ENCODE data around the gene C20orf202.

The C20orf202 gene

GRCh38 chr20:1202762-1203504 is at the start of gene C20orf202:
Gene C20orf202, plus strand, starts transcription at chr20:1203454. Its CDS starts 132 bp downstream, at chr20:1203586.
- DNase-seq: no peak

DNA sequence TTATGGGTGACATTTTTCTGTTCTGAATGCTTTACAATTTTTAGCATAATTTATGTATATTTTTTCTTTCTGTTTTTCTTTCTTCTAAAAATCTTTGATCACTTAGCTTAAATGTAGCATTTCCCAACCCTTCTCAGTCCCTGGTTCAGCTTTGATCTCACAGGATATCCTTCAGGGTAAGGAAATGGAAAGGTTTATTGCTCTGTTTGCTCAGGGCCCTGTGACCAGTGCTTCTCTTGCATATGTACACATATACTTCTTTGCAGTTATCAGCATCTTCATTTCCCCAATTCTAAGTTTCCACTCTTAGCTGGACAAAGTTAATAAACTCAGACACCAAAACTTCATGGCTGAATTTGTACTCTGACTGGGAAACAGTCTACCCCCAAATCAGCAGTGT is 49.0 kb upstream of the C20orf202 start:
- no peak for DNase-seq

GRCh38 chr20:1154691-1155090 is 48.6 kb upstream of the C20orf202 start:
- no peak for DNase-seq

GRCh38 chr20:1155342-1155741 is 47.9 kb upstream of the C20orf202 start:
- DNase-seq: no peak

GRCh38 chr20:1160496-1160895 is 42.8 kb upstream of the C20orf202 start:
- DNase-seq: no peak

DNA sequence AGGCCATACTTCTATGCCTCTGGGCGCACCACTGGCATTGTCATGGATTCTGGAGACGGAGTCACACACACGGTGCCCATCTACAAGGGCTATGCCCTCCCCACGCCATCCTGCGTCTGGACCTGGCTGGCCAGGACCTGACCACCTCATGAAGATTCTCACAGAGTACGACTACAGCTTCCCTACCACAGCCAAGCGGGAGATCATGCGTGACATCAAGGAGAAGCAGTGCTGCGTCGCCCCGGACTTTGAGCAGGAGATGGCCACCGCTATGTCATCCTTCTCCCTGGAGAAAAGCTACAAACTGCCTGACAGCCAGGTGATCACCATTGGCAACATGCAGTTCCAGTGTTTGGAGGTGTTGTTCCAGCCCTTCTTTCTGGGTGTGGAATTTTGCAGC is 42.3 kb upstream of the C20orf202 start:
- no peak for DNase-seq

DNA sequence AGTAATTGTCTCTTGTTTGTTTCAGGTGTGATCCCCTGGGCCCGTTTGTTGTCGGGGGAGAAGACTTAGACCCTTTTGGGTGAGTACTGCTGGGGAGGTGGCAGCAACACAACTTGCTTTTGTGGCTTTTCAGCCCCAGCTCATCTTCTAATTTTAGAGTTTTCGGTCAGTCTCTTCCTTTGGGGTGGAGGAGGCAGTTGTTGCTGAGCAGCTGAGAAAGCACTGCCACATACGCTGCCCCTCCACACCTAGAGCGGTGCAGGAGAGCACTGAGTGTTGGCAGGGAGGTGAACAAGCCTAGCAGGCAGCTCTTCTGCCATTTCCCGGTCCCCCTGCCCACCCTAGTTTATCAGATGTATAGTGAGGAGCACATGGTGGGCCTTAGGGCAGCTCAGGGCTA is 40.1 kb upstream of the C20orf202 start:
- DNase-seq: no peak

- no peak for DNase-seq
These were observed 39.6 kb upstream of the C20orf202 start for GRCh38 chr20:1163653-1164052.

- DNase-seq: no peak
These were observed 38.4 kb upstream of the C20orf202 start for GRCh38 chr20:1164871-1165270.

- no peak for DNase-seq
These were observed 37.7 kb upstream of the C20orf202 start for GRCh38 chr20:1165521-1165920.

- no peak for DNase-seq
These were observed 37.3 kb upstream of the C20orf202 start for GRCh38 chr20:1165941-1166340.

GRCh38 chr20:1166948-1167720 is 36.1 kb upstream of the C20orf202 start:
- no peak for DNase-seq

DNA sequence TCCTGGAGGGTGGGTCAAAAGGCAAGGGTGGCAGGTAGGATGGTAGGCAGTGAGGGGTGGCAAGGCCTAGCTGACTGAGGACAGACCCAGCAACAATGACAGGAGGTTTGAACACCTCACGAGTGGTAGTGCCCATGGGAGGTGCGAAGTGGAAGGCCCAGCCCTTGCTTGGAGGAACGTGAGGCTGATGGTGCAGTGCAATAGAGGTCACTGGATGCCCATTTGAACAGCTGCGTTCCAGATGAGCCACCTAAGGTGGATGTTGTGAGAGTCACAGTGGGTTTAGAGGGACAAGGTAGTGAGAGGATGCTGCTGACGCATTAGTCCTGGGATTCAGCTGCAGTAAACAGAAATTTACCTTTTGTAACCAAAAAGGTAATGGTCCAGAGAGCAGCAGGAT is 34.0 kb upstream of the C20orf202 start:
- DNase-seq: no peak

GRCh38 chr20:1171461-1172093 is 31.7 kb upstream of the C20orf202 start:
- no peak for DNase-seq

GRCh38 chr20:1173698-1174097 is 29.6 kb upstream of the C20orf202 start:
- DNase-seq: no peak

DNA sequence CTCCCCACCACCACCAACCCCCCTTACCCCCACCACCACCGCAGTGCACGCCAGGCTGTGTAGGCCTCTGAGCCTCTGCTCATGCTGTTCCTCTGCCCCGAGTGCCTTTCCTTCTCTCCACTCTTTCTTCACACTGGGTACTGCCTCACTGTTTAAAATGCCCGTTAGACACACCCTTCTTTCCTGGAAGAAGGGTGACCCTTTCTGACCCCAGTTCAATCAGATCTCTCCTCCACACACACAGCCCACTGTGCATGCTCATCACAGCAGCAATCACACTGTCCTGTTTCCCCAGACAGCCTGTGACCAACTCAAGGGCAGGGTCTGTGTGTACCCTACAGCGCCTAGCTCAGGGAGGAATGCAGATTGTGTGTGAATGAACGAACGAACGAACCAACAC is 28.5 kb upstream of the C20orf202 start:
- DNase-seq: no peak

- DNase-seq: no peak
These were observed 25.6 kb upstream of the C20orf202 start for GRCh38 chr20:1177680-1178079.

DNA sequence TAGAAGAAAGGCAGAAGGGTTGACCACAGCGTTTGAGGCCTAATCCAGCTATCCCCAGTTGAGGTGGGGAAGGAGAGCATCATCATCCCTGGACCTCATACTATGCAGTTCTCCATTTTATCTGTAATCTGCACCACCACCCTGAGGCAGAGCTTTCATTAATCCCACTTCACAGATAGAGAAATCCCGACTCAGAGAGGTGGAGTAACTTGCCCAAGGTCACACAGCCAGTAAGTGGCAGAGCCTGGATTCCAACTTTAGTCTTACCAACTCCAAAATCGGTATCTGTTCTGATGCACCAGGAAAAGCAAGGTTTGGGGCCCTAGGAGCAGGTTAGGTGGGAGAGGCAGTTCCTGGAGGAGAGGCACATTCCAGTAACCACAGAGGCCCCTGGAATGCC is 25.2 kb upstream of the C20orf202 start:
- DNase-seq: no peak

GRCh38 chr20:1178623-1179022 is 24.6 kb upstream of the C20orf202 start:
- no peak for DNase-seq

- DNase-seq: no peak
These were observed 22.3 kb upstream of the C20orf202 start for GRCh38 chr20:1180949-1181348.

GRCh38 chr20:1182106-1182505 is 21.1 kb upstream of the C20orf202 start:
- no peak for DNase-seq

DNA sequence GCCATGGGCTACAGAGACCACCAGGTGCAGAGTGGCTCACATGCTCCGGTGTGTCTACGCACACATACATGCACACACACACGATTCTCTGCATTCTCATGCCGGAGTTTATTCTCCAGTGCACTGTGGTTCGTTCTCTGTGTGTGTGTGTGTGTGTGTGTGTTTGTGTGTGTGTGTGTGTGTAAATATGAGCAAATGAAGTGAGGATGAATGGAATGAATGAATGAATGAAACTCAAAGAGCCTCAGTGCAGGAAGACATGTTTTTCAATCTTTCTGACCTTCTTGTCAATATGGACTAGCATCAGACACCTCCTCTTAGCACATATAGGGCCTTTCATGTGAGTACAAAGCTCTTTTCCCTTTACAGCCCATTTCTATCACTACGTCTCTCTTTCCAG is 20.1 kb upstream of the C20orf202 start:
- DNase-seq: no peak

DNA sequence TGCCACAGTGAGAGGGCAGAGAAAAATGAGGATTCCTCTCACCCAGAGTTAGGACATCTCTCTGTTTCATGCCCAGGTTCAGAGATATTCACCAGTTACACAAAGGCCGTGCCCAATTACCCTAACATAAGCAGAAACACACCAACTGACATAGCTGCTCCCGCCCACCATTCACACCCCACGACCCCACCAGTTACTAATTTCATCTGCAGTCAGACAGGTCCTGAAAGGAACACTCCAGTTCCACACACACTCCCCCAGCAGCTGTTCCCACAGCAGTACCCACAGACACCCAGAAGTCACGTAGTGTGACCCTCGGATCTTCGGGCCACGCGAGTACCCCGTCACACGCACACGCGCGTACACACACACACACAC is 19.0 kb upstream of the C20orf202 start:
- DNase-seq: no peak
